Measurements from ENCODE around the gene ARL8A.

Gene ARL8A

DNA sequence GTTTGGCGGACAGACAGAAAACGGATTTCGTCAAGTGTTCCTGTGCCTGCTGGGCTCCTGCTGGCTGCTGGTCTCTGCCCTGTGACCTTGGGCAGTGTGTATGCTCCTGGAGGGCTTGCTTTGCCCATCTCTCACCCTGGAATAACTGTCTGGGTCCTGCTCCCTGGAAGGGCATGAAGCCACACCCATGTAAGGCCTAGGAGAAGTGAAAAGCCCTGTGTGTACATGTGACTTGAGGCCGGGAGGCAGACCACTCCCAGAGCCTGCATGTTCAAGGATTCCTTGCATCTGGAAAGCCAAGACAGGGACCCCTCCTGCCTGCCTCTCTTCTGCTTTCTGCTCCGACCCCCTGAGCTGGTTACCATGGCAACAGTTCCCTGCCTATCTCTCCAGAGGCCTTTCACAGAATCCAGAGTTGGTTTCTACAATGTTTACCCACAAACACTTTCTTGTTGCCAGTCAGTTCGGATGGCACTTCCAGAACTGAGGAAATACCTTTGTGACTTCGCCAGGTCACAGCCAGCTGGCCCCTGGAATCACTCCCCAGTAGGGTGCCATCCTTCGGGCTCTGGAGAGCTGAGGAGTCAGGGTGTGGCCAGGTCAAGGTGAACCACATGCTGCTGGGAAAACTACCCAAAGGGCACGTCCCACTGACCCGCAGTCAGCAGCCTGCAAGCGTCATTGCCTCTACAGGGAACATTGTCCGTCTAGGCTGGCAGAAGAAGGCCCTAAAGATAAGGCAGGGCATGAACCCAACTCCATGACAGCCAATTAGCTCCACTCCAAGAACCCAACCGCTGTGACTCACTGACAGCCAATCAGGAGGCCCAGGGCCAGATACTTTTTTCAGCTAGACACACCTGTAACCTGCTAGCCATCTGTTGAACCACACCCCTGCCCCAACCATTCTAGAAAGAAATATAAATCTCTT is 36.5 kb downstream of the ARL8A start:
- DNase-seq: no peak

DNA sequence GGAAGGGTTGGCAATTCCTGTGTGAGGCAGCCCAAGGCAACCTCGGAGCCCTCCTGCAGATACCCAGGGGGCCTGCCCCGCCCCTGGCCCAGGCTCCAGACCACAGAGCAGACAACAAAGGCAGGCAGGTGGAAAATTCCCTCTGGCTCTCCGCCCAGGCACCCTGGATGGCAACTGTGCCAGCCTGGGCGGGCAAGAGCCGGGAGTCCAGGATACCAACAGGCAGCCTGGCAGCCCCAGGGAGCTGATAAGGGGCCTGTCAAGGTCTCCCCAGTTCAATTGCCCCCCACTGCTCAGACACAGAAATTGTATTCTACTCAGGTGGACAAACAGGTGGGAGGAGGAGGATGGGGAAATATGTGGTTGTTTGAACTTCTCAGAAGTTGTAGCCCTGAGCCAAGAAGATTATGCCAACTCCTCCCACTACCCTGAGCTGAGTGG is 37.2 kb downstream of the ARL8A start:
- DNase-seq: no peak

DNA sequence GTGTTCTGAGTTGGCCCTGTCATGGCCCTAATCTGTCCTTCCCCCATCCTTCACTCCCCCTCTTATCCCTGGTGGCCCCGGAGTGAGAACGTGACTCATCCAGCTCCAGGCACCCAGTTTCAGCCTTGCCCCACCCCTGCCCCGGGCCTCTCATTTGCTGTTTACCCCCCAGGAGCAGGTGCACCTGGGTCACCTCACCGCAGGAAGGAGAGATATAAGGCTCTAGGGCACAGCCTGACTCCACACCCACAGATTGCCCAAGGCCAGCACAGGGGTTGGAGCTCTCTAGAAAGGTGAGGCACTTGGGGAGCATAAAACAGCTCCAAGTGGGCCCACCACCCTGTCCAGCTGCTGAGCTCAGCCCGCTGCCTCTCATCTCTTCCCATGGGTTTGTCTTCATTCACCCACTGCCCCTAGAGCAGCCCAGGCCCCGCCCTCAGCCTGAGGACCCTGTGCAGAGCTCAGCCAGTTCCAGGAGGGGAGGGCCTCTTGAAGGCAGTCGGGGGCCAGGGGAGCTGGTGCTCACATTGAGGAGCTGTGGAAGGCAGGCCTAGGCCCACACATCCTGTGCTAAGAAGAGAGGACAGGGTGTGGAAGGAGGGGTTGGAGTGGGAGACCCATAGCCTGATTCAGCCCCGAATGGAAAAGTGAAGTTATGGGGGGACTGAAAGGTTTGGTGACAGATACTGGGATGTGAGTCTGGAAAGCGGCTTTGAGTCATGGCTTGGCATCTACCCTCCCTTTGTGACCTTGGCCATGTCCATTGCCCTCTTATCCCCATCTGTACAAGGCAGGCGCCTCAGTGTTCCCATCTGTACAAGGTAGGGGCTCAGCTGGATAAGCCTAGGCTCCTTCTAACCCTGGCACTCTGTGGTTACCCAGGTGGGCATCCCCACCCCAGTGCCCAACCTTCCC is 37.9 kb downstream of the ARL8A start:
- DNase-seq: no peak

DNA sequence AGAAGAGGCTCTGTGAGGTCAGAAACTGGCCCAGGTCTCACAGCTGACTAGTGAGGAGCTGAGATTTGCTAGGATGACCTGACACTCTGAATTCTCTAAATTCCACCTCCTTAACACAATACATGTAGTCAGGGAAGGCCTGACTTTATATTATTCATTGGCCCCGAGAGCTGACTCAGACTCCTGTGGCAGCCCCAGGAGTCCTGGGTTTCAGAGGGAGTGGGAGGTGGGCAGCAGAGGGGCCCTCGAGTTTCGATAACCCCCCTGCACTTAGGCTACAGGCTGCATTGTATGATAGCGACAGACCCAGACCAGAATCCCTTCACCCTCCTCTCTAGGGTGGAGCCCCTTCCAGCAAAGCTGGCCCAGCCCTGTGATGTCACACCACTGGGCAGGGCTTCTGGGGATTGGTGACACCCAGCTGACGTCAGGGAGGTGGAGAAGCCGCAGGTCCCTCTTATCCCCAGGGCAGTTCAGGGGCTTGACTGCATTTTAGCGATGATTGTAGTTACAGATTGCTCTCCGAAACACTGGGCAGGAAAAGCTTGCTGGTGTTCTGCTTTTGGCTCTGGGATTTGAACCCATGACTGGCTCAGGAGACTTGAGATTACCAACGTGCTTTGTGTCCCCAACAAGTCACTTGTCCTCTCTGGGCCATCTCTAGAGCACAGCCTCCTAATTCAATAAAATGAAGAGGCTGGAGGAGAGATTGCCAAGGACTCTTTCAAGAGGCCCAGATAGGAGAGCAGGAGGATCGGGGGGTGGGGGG is 38.8 kb downstream of the ARL8A start:
- no peak for DNase-seq

DNA sequence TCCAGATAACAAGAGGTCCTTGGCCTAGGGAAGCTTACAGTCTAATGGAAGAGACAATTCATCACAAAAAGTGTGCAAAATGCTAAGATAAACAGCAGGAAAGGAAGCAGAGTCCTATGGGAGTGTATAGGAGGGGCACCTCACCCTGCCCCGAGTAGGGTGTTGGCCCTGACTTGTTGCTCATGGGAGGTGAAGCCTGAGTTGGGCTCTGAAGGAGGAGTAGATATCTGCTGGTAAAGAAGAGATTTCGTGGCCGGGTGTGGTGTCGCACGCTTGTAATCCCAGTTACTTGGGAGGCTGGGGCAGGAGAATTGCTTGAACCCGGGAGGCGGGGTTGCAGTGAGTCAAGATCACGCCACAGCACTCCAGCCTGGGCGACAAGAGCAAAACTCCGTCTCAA is 40.5 kb downstream of the ARL8A start:
- DNase-seq: no peak

- DNase-seq: no peak
Observed at GRCh38 chr1:202101184-202101583, 43.4 kb downstream of the ARL8A start.

DNA sequence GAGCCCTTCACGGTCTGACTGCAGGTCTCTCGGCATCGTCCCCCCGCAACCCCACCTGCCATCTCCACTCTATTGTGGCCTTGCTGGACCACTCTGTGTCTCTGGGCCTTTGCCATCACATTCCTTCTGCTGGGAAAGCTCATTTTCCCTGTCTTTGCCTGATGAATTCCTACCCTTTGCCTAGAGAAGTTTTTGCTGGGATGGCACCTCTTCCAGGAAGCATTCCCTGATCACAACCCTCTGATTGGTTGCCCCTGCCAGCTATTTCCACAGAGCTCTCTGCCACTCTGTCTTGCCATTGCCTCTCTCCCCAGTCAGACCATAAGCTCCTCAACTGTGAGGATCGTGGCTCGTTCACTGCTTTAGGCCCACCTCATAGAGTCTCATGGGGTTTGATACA is 50.7 kb downstream of the ARL8A start:
- no peak for DNase-seq

DNA sequence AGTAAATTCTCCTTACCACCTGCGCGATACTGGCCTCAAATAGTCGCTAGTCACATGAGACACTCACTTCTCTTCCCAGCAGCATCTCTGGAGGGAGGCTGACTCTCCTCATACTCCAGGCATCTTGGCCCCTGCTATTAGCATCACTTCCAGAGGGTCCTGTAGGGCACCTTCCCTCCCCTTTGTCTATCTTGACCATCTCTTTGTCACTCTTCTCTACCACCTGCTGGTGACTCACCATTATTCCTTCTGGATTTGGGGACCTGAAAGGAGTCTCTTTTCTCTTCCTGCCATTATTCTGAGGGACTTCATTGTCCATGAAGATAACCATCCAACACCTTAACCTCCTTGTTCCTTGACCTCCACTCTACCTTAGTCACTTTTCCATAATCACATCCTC is 53.5 kb downstream of the ARL8A start:
- DNase-seq: no peak

- DNase-seq: no peak
Observed at GRCh38 chr1:202088206-202088605, 56.3 kb downstream of the ARL8A start.

DNA sequence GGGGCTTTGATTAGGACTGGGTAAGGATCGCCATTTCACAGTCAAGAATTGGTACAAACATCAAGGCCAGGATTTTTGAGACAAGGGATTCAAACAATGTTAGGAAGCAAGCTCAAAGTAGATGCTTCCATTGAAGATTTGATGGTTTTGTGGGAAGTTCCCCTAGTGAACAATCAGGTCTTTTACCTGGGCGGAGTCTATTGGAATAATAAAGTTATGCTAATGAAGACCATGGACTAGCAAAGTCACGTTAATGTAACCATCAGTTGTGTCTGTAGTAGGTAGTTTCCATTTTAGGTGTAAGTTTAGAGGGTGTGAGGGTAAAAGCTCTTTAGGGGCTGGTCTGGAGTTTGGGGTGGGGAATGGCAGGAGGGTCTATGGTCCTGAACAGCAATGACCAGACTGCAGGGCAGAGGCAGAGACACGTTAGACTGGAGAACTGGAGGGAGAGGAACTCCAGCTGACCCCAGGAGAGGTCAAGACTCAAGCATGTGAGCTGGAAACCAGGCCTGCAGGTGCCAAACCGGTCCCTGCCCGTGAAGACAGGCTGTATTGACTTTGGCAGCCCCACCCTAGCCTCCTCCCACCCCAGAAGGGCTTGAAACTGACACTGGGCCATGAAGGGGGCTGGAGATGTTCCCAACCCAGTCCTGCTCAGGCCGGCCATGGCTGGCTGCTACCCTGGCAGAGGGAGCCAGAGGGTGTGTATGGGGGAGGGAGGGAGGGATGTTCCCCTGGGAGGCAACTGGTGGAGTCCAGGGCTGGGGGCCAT is 57.8 kb downstream of the ARL8A start:
- DNase-seq: no peak

DNA sequence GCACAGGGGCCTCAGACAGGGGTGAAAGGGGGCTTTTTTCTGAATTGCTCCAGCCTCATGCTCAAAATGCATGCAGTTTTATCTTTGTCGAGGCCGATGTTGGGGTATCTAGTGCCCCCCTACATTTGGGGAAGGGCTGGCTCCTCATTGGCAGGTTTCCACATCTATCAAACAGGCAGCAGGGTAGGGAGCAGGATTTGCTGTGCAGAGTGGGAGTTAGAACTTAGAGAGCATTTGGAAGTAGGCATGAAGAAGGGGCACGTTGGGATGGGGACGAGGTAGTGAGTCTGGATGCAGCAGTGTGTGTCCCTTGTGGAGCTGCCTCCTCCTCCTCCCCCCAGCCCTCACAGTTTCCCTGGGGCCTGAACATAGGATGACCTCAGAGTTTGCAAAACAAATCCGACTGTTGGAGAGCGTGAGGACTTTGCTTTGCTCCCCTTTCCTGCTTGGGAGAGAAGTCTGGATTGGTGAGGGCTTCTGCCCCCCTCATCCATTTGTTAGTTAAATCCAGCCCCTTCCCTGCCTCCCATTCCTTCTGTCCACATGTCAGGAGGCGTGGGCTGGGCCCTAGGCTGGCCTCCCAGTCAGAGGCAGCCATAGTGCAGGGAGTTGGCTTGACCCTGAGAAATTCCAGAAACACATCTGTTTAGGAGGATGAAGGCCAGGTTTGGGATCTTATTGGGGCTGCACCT is 58.7 kb downstream of the ARL8A start:
- no peak for DNase-seq

GRCh38 chr1:202084791-202085681 is 59.5 kb downstream of the ARL8A start:
- no peak for DNase-seq
